Activated naive CD4-positive, alpha-beta T cell treated with anti-CD3 and anti-CD28 coated beads for 36 hours (primary cell): ENCODE data around the gene CCDC186. TPM values are rescaled to one million over a fixed set of nuclear protein-coding genes. Genes with fewer than 3 reads are reported as not detected.

Source experiments
- CTCF ChIA-PET: fragments of 350-600 bp; sonication (Branson Sonifier 250); formaldehyde crosslinking; loops from one replicate; lab custom pipeline; 2021; ENCODE audit warnings: antibody characterized with exemption; lab: Charles Lee
- DNase-seq: peaks from one replicate; pipeline ENCODE4 v3.0.0-alpha.2; 2020
- H3K27ac Mint-ChIP-seq: one replicate; pipeline ENCODE4 v1.8.0; 2021; ENCODE audit warnings: mild to moderate bottlenecking, mixed read lengths
- H3K27me3 Mint-ChIP-seq: one replicate; pipeline ENCODE4 v1.8.0; 2021; ENCODE audit warnings: low read depth, mixed read lengths
- H3K36me3 Mint-ChIP-seq: one replicate; pipeline ENCODE4 v1.8.0; 2021; ENCODE audit warnings: low read depth, mixed read lengths
- H3K4me1 Mint-ChIP-seq: one replicate; pipeline ENCODE4 v1.8.0; 2021; ENCODE audit warnings: low read depth, mixed read lengths
- H3K4me3 Mint-ChIP-seq: one replicate; pipeline ENCODE4 v1.8.0; 2021; ENCODE audit warnings: mild to moderate bottlenecking, moderate library complexity, mixed read lengths
- H3K9me3 Mint-ChIP-seq: one replicate; pipeline ENCODE4 v1.8.0; 2021; ENCODE audit warnings: mixed read lengths
- intact Hi-C: fragments of 100-400 bp; cut with micrococcal nuclease; formaldehyde crosslinking; loops from one replicate; pipeline ENCODE4 v1.15.1; 2023
- total RNA-seq, 2 experiments: library from RNA; stranded (reverse); gene quantifications; one replicate each; pipeline ENCODE4 v1.2.3, GENCODE V29; 2021

CCDC186 gene
- total RNA-seq, 2 experiments from 2014 or later: 10.3 to 13.7 TPM

DNA sequence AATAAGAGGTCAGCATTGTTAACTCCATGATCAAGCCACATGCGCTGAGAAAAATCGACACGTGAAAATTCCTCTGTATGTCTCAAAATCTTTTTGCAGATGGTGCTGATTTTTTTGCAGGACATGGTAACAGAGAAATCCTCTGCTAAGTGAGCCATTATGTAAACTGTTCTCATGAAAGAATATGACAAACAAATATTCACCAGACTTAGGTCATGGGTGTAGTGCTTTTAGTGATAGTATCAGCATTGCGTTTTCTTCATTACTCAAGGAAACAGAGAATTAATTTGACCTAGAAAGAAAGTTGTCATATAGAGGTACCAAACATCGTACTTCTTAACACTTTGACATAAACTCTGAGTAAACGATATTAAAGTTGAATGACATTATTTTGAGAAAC lies 95.7 kb downstream of the CCDC186 start:
- Mint-ChIP-seq H3K27ac (no peak overlapping the region), H3K4me3 (no peak overlapping the region), H3K27me3 (peaks cover 5% of the 10 kb centered on the region), H3K9me3 (no peaks in the 10 kb centered on the region), H3K36me3 (no peaks in the 10 kb centered on the region), H3K4me1 (peaks cover 8% of the 10 kb centered on the region)
- CTCF ChIA-PET: no interaction called here
- no peak for DNase-seq
- intact Hi-C loops: no loop called here

GRCh38 chr10:114077815-114078219 lies 96.2 kb downstream of the CCDC186 start:
- no peak for DNase-seq
- intact Hi-C loops: no loop called here
- no peak overlapping the region for H3K4me3 Mint-ChIP-seq
- no peak overlapping the region for H3K27ac Mint-ChIP-seq
- H3K36me3 Mint-ChIP-seq: no peaks in the 10 kb centered on the region
- CTCF ChIA-PET: no interaction called here
- H3K9me3 Mint-ChIP-seq: no peaks in the 10 kb centered on the region
- peaks cover 8% of the 10 kb centered on the region for H3K4me1 Mint-ChIP-seq
- H3K27me3 Mint-ChIP-seq: peaks cover 5% of the 10 kb centered on the region

GRCh38 chr10:114077347-114077746 lies 96.7 kb downstream of the CCDC186 start:
- peaks cover 8% of the 10 kb centered on the region for H3K4me1 Mint-ChIP-seq
- no peaks in the 10 kb centered on the region for H3K36me3 Mint-ChIP-seq
- intact Hi-C loops: no loop called here
- CTCF ChIA-PET: no interaction called here
- H3K27ac Mint-ChIP-seq: no peak overlapping the region
- H3K4me3 Mint-ChIP-seq: no peak overlapping the region
- H3K27me3 Mint-ChIP-seq: peaks cover 5% of the 10 kb centered on the region
- no peaks in the 10 kb centered on the region for H3K9me3 Mint-ChIP-seq
- DNase-seq: no peak

DNA sequence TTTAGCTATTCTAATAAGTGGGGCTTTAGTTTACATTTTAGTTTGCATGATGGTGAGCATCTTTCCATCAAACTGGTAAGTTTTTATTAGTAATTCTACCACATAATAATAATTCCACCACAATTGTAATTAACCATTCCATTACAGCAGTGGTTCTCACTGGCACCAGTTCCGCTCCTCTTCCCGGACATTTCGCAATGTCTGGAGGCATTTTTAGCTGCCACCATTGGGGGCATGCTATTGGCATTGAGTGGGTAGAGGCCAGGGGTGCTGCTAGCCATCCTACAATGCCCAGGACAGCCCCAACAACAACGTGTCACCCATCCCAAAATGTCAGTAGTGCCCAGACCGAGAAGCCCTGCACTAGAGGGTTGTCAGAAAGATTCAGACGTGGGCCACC lies 98.9 kb downstream of the CCDC186 start:
- intact Hi-C loops: no loop called here
- no peaks in the 10 kb centered on the region for H3K9me3 Mint-ChIP-seq
- no peaks in the 10 kb centered on the region for H3K36me3 Mint-ChIP-seq
- no peak for DNase-seq
- CTCF ChIA-PET: interaction anchor here (0.7 kb wide), 1 partner anchor 311 kb away, joined by 5 read pairs; no protein-coding TSS in a partner anchor
- no peak overlapping the region for H3K27ac Mint-ChIP-seq
- peaks cover 3% of the 10 kb centered on the region for H3K27me3 Mint-ChIP-seq
- peaks cover 8% of the 10 kb centered on the region for H3K4me1 Mint-ChIP-seq
- H3K4me3 Mint-ChIP-seq: no peak overlapping the region

DNA sequence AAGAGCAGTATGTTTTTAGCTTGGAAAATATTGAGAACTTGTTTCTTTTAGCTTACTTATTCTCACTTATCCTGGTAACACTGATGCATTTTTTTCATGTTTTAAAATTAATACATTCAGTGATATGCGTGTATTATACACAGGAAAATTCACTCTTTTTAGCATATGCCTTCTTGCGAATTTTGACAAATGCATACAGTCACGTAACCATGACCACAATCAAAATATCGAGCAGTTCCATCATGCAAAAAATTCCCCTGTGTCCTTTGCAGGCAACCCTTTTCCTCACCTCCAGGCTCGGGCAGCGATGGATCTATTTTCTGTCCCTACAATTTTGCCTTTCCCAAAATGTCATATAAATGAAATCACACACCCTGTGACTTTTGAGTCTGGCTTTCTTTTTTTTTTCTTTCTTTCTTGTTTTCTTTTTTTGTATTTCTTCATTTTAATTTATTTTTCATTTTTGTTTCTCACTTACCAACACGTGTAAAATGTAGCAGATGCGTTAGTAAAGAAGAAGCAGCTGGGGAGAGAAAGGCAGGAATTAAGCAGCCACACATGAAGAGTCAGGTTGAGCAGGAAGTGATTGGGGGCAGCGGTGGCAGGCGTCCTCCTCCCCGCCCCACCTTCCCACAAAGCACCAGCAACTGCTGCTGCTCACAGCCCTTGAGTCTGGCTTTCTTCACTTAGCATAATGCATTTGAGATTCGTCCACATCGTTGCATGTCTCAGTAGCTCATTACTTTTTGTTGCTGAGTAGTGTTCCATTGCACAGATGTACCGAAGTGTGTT lies 100.4 kb downstream of the CCDC186 start:
- DNase-seq: peak; percentile 19
- CTCF ChIA-PET: interaction anchor here (1.0 kb wide), 1 partner anchor 28 kb away, joined by 4 read pairs; no protein-coding TSS in a partner anchor
- H3K4me3 Mint-ChIP-seq: no peak overlapping the region
- peaks cover 8% of the 10 kb centered on the region for H3K4me1 Mint-ChIP-seq
- no peaks in the 10 kb centered on the region for H3K36me3 Mint-ChIP-seq
- H3K27ac Mint-ChIP-seq: no peak overlapping the region
- intact Hi-C loops: no loop called here
- H3K9me3 Mint-ChIP-seq: no peaks in the 10 kb centered on the region
- H3K27me3 Mint-ChIP-seq: no peaks in the 10 kb centered on the region

GRCh38 chr10:114071178-114071577 lies 102.8 kb downstream of the CCDC186 start:
- no peak overlapping the region for H3K27ac Mint-ChIP-seq
- H3K27me3 Mint-ChIP-seq: no peaks in the 10 kb centered on the region
- no peak for DNase-seq
- H3K36me3 Mint-ChIP-seq: no peaks in the 10 kb centered on the region
- H3K9me3 Mint-ChIP-seq: no peaks in the 10 kb centered on the region
- intact Hi-C loops: no loop called here
- CTCF ChIA-PET: no interaction called here
- no peak overlapping the region for H3K4me3 Mint-ChIP-seq
- peaks cover 14% of the 10 kb centered on the region for H3K4me1 Mint-ChIP-seq

Other genes starting within 250 kb of the CCDC186 start
- not detected for gene ADRB1, start 130.3 kb downstream of the CCDC186 start, total RNA-seq
- under 1 TPM; 0.47 to 0.79 TPM for gene TDRD1, start 5.2 kb upstream of the CCDC186 start, total RNA-seq
- gene VWA2, start 65.1 kb upstream of the CCDC186 start, total RNA-seq: not detected
- gene AFAP1L2, start 230.3 kb upstream of the CCDC186 start, total RNA-seq: under 1 TPM; 0.86 to 0.98 TPM